CD14-positive monocyte (primary cell): ENCODE results near the gene ERC1. TPM values are rescaled to one million over a fixed set of nuclear protein-coding genes. Genes with fewer than 3 reads are reported as not detected.
A peak's percentile ranks its signal among the peaks of the same experiment; 100 is the strongest.

Experiments used
- DNase-seq, 3 donors: peaks; one replicate each; pipeline ENCODE4 v3.0.0-alpha.2; 2011 to 2022
- H2AFZ ChIP-seq: 2 replicates; pipeline ENCODE4 v1.6.0; 2012; ENCODE audit warnings: mild to moderate bottlenecking, low read depth, low read length, inconsistent platforms; ENCODE audit not compliant: insufficient read depth, poor library complexity, severe bottlenecking
- H3K27ac ChIP-seq, 2 donors: 1 replicate in 1 of 2; 2 replicates in 1 of 2; pipeline ENCODE4 v1.5.1; 2012 to 2013; ENCODE audit warnings: low read length in 2 of 2, control low read depth in 1 of 2, inconsistent platforms in 1 of 2, low read depth in 1 of 2, mild to moderate bottlenecking in 1 of 2
- H3K27me3 ChIP-seq, 2 donors: one replicate each; pipeline versions ENCODE4 v1.6.0 to v1.6.1; 2011 to 2013; ENCODE audit warnings: low read length in 2 of 2; ENCODE audit not compliant: control insufficient read depth in 2 of 2, insufficient read depth in 2 of 2
- H3K36me3 ChIP-seq, 2 donors: replicated peaks in 1 of 2; 1 replicate in 1 of 2; 2 replicates in 1 of 2; pipeline versions ENCODE4 v1.5.1 to v1.6.1; 2012 to 2013; ENCODE audit warnings: low read length in 2 of 2, control low read depth in 1 of 2, inconsistent platforms in 1 of 2, mild to moderate bottlenecking in 1 of 2; ENCODE audit not compliant: insufficient read depth in 2 of 2, control insufficient read depth in 1 of 2
- H3K4me1 ChIP-seq, 2 donors: 1 replicate in 1 of 2; 2 replicates in 1 of 2; pipeline versions ENCODE4 v1.5.1 to v1.6.1; 2012 to 2013; ENCODE audit warnings: low read length in 2 of 2, control low read depth in 1 of 2, inconsistent platforms in 1 of 2, mild to moderate bottlenecking in 1 of 2, moderate library complexity in 1 of 2; ENCODE audit not compliant: insufficient read depth in 2 of 2, control insufficient read depth in 1 of 2
- H3K4me2 ChIP-seq: replicated peaks from 2 replicates; pipeline ENCODE3; 2012; ENCODE audit warnings: low read length, moderate library complexity, mild to moderate bottlenecking; ENCODE audit not compliant: poor library complexity, severe bottlenecking; ENCODE audit errors: extremely low read depth
- H3K4me3 ChIP-seq, 3 experiments: fragments of 200-600 bp in 1 of 3; sonication (generic) in 1 of 3; replicated peaks in 1 of 3; 1 replicate in 2 of 3; 2 replicates in 1 of 3; pipeline ENCODE4 v1.5.1; 2011 to 2013; ENCODE audit warnings: low read length in 3 of 3, mild to moderate bottlenecking in 3 of 3, control low read depth in 2 of 3, low read depth in 2 of 3, inconsistent platforms in 1 of 3, moderate library complexity in 1 of 3
- H3K79me2 ChIP-seq: 2 replicates; pipeline ENCODE4 v1.6.0; 2012; ENCODE audit warnings: mild to moderate bottlenecking, control low read depth, inconsistent platforms, low read length, moderate library complexity; ENCODE audit not compliant: insufficient read depth
- H3K9ac ChIP-seq: 2 replicates; pipeline ENCODE4 v1.6.0; 2017; ENCODE audit warnings: low read length, mild to moderate bottlenecking; ENCODE audit not compliant: insufficient read depth, poor library complexity, severe bottlenecking
- H3K9me3 ChIP-seq, 2 donors: replicated peaks in 1 of 2; 1 replicate in 1 of 2; 2 replicates in 1 of 2; pipeline versions ENCODE4 v1.5.1 to v1.6.1; 2012 to 2013; ENCODE audit warnings: low read length in 2 of 2, control low read depth in 1 of 2; ENCODE audit not compliant: control insufficient read depth in 1 of 2, insufficient read depth in 1 of 2
- H4K20me1 ChIP-seq: 2 replicates; pipeline ENCODE4 v1.6.0; 2012; ENCODE audit warnings: mild to moderate bottlenecking, low read length, control low read depth, moderate library complexity; ENCODE audit not compliant: insufficient read depth
- H3K27ac Mint-ChIP-seq, 7 donors: one replicate each; pipeline ENCODE4 v1.8.0; 2020; ENCODE audit warnings: mild to moderate bottlenecking in 7 of 7, mixed read lengths in 7 of 7, moderate library complexity in 6 of 7, inconsistent platforms in 2 of 7
- H3K27me3 Mint-ChIP-seq, 3 donors: one replicate each; pipeline ENCODE4 v1.8.0; 2021 to 2022; ENCODE audit warnings: low read depth in 3 of 3, mild to moderate bottlenecking in 3 of 3, mixed read lengths in 3 of 3, moderate library complexity in 3 of 3, inconsistent platforms in 1 of 3
- H3K36me3 Mint-ChIP-seq, 2 donors: one replicate each; pipeline ENCODE4 v1.8.0; 2020; ENCODE audit warnings: mixed read lengths in 2 of 2, inconsistent platforms in 1 of 2, mild to moderate bottlenecking in 1 of 2
- H3K4me1 Mint-ChIP-seq: one replicate; pipeline ENCODE4 v1.8.0; 2020; ENCODE audit warnings: mild to moderate bottlenecking, mixed read lengths
- H3K4me3 Mint-ChIP-seq, 2 donors: one replicate each; pipeline ENCODE4 v1.8.0; 2020; ENCODE audit warnings: mild to moderate bottlenecking in 2 of 2, mixed read lengths in 2 of 2, moderate library complexity in 1 of 2
- H3K9me3 Mint-ChIP-seq, 7 donors: one replicate each; pipeline ENCODE4 v1.8.0; 2020 to 2022; ENCODE audit warnings: mixed read lengths in 7 of 7, mild to moderate bottlenecking in 6 of 7, moderate library complexity in 6 of 7, inconsistent platforms in 2 of 7
- WGBS: methylation state at CpG from one replicate; pipeline ENCODE4 v1.1.5; 2013; ENCODE audit warnings: missing lambda C conversion rate; ENCODE audit not compliant: insufficient coverage; 5-methylcytosine and 5-hydroxymethylcytosine counted together
- intact Hi-C, 2 donors: fragments of 100-400 bp; cut with micrococcal nuclease; formaldehyde crosslinking; loops; one replicate each; pipeline versions ENCODE4 v1.15.0 to v1.15.1; 2023
- polyA plus RNA-seq, 3 donors: library from polyadenylated mRNA; depleted of rRNA in 1 of 3; unstranded in 2 of 3; stranded (reverse) in 1 of 3; fragments of 300-500 nt in 2 of 3; fragments of >200 nt in 1 of 3; fragmentation: Illumina TruSeq in 2 of 3; gene quantifications; 1 replicate in 2 of 3; 2 replicates in 1 of 3; pipeline ENCODE4 v1.2.3, GENCODE V29; 2012 to 2021
- TF ChIP-seq, protein P1 (sequence below): fragments of 200-600 bp; IDR thresholded peaks from one replicate; pipeline ENCODE4 v1.8.0; 2022; ENCODE audit warnings: antibody characterized with exemption, mild to moderate bottlenecking

The ERC1 gene
- polyA plus RNA-seq, 3 donors, result 4.0 to 14.3 (median 5.1) TPM

DNA sequence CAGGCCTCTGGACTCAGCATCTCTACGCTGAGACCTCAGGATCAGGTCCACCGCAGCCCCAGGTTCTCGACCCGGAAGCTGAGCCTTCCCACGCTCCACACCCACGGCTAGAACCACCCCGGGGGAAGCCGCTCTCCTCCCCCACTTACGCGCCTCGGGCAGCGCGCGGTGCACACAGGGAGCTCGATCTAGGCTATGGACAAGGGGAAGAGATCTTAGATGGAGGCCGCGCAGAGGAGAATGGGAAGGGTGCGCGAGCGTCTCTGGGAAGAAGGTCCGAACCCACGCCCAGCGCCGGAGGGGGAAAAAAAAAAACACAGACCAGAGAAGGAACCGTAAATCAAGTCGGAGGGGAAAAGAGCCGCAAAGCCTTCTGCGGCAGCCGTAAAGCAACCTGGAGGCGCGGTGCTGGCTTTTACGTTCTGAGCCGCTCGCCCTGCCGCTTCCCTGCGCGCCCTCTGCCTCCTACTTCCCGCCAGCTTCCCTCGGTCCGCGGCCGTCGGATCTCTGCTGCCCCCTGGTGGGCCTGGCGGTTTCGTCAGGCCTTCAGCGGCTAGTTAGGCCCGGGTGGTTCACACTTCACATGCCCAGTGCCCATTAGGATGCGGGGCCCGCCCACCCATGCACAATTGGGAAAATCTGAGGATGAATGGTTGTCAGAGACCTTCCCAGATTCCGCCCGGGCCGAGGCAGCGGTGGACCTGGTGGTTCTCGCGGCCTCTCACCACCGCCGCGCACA is 41.4 kb upstream of the ERC1 start, which contains the start of gene RAD52:
TSS of gene RAD52 (minus strand) at position 242 of the 739 bp plus-strand sequence. CDS start 16,636 bp downstream, outside the sequence.
- under 1% methylated on average over 48 of the region's 58 CpGs for WGBS
- Mint-ChIP-seq H3K27ac (peak within 1 kb of the TSS; percentile 89 to 98 (median 94)), H3K9me3 (no peaks in the 10 kb centered on the region), H3K27me3 (no peaks in the 10 kb centered on the region), H3K36me3 (peaks cover 3 to 13% of the 10 kb centered on the region in 2 donors), H3K4me1 (peaks cover 33% of the 10 kb centered on the region), H3K4me3 (peak within 1 kb of the TSS; percentile 95 to 98)
- H2AFZ ChIP-seq, result peak within 1 kb of the TSS; percentile 96
- TF ChIP-seq, protein P1, sequence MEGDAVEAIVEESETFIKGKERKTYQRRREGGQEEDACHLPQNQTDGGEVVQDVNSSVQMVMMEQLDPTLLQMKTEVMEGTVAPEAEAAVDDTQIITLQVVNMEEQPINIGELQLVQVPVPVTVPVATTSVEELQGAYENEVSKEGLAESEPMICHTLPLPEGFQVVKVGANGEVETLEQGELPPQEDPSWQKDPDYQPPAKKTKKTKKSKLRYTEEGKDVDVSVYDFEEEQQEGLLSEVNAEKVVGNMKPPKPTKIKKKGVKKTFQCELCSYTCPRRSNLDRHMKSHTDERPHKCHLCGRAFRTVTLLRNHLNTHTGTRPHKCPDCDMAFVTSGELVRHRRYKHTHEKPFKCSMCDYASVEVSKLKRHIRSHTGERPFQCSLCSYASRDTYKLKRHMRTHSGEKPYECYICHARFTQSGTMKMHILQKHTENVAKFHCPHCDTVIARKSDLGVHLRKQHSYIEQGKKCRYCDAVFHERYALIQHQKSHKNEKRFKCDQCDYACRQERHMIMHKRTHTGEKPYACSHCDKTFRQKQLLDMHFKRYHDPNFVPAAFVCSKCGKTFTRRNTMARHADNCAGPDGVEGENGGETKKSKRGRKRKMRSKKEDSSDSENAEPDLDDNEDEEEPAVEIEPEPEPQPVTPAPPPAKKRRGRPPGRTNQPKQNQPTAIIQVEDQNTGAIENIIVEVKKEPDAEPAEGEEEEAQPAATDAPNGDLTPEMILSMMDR, result peak; percentile 99
- H3K4me3 ChIP-seq, result peak within 1 kb of the TSS; percentile 68 to 89 (median 85)
- peaks cover 19 to 22% of the 10 kb centered on the region in 2 donors for H3K4me1 ChIP-seq
- H3K27ac ChIP-seq, result peak within 1 kb of the TSS; percentile 91 to 93
- peak within 1 kb of the TSS; percentile 75 for H3K9ac ChIP-seq
- no peaks in the 10 kb centered on the region for H3K9me3 ChIP-seq
- peak within 1 kb of the TSS; percentile 82 for H3K4me2 ChIP-seq
- H3K27me3 ChIP-seq, result no peaks in the 10 kb centered on the region
- intact Hi-C loops, result loop anchor here (5.0 to 10.0 kb wide), 4 partner anchors 37 to 385 kb away; no protein-coding TSS in a partner anchor
- H3K79me2 ChIP-seq, result peaks cover 44% of the 10 kb centered on the region
- DNase-seq, result peak; percentile 97 to 98 (median 97)
- H4K20me1 ChIP-seq, result no peaks in the 10 kb centered on the region
- peaks cover 3 to 6% of the 10 kb centered on the region in 2 donors for H3K36me3 ChIP-seq

DNA sequence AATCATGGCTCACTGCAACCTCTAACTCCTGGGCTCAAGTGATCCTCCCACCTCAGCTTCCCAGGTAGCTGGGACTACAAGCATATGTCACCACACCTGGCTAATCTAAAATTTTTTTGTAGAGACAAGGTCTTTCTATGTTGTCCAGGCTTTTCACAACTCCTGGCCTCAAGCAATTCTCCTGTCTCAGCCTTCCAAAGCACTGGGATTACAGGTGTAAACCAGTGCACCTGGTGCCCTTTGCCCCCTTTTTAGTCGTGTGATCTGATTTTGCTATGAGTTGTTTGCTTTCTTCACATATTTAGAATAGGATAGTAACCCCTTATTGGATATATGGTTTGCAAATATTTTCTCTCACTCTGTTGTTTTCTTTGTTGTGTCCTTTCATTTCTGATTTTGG is 39.8 kb upstream of the ERC1 start:
- Histone ChIP-seq H3K36me3 (no peaks in the 10 kb centered on the region), H3K9ac (no peak overlapping the region), H3K9me3 (no peaks in the 10 kb centered on the region), H3K4me2 (no peak overlapping the region), H3K4me1 (peaks cover 19 to 22% of the 10 kb centered on the region in 2 donors), H4K20me1 (no peaks in the 10 kb centered on the region), H2AFZ (no peak overlapping the region), H3K27me3 (no peaks in the 10 kb centered on the region), H3K27ac (no peak overlapping the region), H3K79me2 (peaks cover 31% of the 10 kb centered on the region), H3K4me3 (no peak overlapping the region)
- WGBS, result no CpG with 5 or more reads among the region's 1 CpG
- intact Hi-C loops, result loop anchor here (5.0 to 10.0 kb wide), 2 partner anchors 36 to 56 kb away; no protein-coding TSS in a partner anchor
- no peak for DNase-seq
- Mint-ChIP-seq H3K9me3 (peaks cover 0 to 2% (median 0%) of the 10 kb centered on the region in 7 donors), H3K36me3 (no peaks in the 10 kb centered on the region), H3K4me3 (no peak overlapping the region), H3K4me1 (peaks cover 32% of the 10 kb centered on the region), H3K27ac (peak overlapping the region in 2 of 7 donors; percentile 16 to 70), H3K27me3 (no peaks in the 10 kb centered on the region)
- TF ChIP-seq, protein P1, result no peak
